HEK293 (cell line): Measurements from ENCODE around the gene CDK9.

Experiments used
- CTCF ChIA-PET: fragments of 350-600 bp; formaldehyde crosslinking; extraction: SDS; loops from one replicate; lab custom pipeline; 2021; ENCODE audit warnings: antibody characterized with exemption; lab: Yijun Ruan, JAX
- POLR2A ChIA-PET: fragments of 300-600 bp; formaldehyde crosslinking; extraction: SDS; loops from one replicate; lab custom pipeline; 2020; ENCODE audit warnings: antibody characterized with exemption, inconsistent platforms; lab: Yijun Ruan, JAX
- H3K27ac ChIP-seq: fragments of 200-500 bp; sonication (Bioruptor generic); 2 replicates; pipeline ENCODE4 v1.5.1; 2014; ENCODE audit warnings: low read depth, low read length, control low read depth, inconsistent platforms; ENCODE audit errors: extremely low read depth
- H3K36me3 ChIP-seq, 2 experiments: fragments of 200-500 bp in 1 of 2; sonication (Bioruptor generic) in 1 of 2; 1 replicate in 1 of 2; 2 replicates in 1 of 2; pipeline ENCODE4 v1.5.1; 2014 to 2017; ENCODE audit warnings: inconsistent platforms in 2 of 2, low read length in 2 of 2; ENCODE audit not compliant: control insufficient read depth in 2 of 2, insufficient read depth in 1 of 2
- H3K4me1 ChIP-seq: fragments of 200-500 bp; sonication (Bioruptor generic); 2 replicates; pipeline ENCODE4 v1.5.1; 2014; ENCODE audit warnings: mild to moderate bottlenecking, low read length, inconsistent platforms; ENCODE audit not compliant: control insufficient read depth, insufficient read depth
- H3K4me3 ChIP-seq: 2 replicates; pipeline ENCODE4 v1.5.1; 2011; ENCODE audit warnings: low read depth, mild to moderate bottlenecking, control low read depth, low read length, moderate library complexity
- H3K9me3 ChIP-seq: fragments of 200-500 bp; sonication (Bioruptor generic); 2 replicates; pipeline ENCODE4 v1.5.1; 2014; ENCODE audit warnings: low read depth, low read length, inconsistent platforms; ENCODE audit not compliant: control insufficient read depth, insufficient read depth
- BCL11B ChIP-seq: fragments of 450-650 bp; formaldehyde crosslinking; IDR thresholded peaks from 2 replicates; pipeline ENCODE4 v1.5.1; 2016; ENCODE audit warnings: low read depth, missing biosample characterization, missing genetic modification characterization
- EGR2 ChIP-seq: fragments of 450-650 bp; formaldehyde crosslinking; IDR thresholded peaks from 2 replicates; pipeline ENCODE4 v1.5.1; 2016; ENCODE audit warnings: low read depth, missing biosample characterization, missing genetic modification characterization
- FEZF1 ChIP-seq: fragments of 450-650 bp; formaldehyde crosslinking; IDR thresholded peaks from 2 replicates; pipeline ENCODE4 v1.5.1; 2016; ENCODE audit warnings: missing biosample characterization, missing genetic modification characterization
- HOXD13 ChIP-seq: sonication (generic); formaldehyde crosslinking; IDR thresholded peaks from 2 replicates; pipeline ENCODE4 v1.8.0; 2022; ENCODE audit warnings: missing genetic modification reagents, borderline replicate concordance
- KLF1 ChIP-seq: fragments of 450-650 bp; formaldehyde crosslinking; IDR thresholded peaks from 2 replicates; pipeline ENCODE4 v1.5.1; 2016; ENCODE audit warnings: missing biosample characterization, missing genetic modification characterization
- OVOL3 ChIP-seq: fragments of 450-650 bp; formaldehyde crosslinking; IDR thresholded peaks from 2 replicates; pipeline ENCODE4 v1.5.1; 2016; ENCODE audit warnings: missing biosample characterization, missing genetic modification characterization
- SP3 ChIP-seq: fragments of 450-650 bp; formaldehyde crosslinking; IDR thresholded peaks from 2 replicates; pipeline ENCODE4 v1.5.1; 2016; ENCODE audit warnings: missing biosample characterization, missing genetic modification characterization
- ZBTB20 ChIP-seq: fragments of 450-650 bp; formaldehyde crosslinking; IDR thresholded peaks from 2 replicates; pipeline ENCODE4 v1.5.1; 2016; ENCODE audit warnings: missing biosample characterization, missing genetic modification characterization
- ZIC2 ChIP-seq: fragments of 450-650 bp; formaldehyde crosslinking; IDR thresholded peaks from 2 replicates; pipeline ENCODE4 v1.5.1; 2016; ENCODE audit warnings: missing biosample characterization, missing genetic modification characterization
- ZNF10 ChIP-seq: fragments of 450-650 bp; formaldehyde crosslinking; IDR thresholded peaks from 2 replicates; pipeline ENCODE4 v1.5.1; 2017; ENCODE audit warnings: missing biosample characterization, missing genetic modification characterization
- ZNF23 ChIP-seq: fragments of 450-650 bp; formaldehyde crosslinking; IDR thresholded peaks from 2 replicates; pipeline ENCODE4 v1.5.1; 2016; ENCODE audit warnings: missing biosample characterization, missing genetic modification characterization, borderline replicate concordance
- ZNF274 ChIP-seq, 2 experiments: fragments of 200-500 bp in 1 of 2; fragments of 450-650 bp in 1 of 2; sonication (Bioruptor generic) in 1 of 2; formaldehyde crosslinking in 1 of 2; IDR thresholded peaks; 2 replicates each; pipeline versions ENCODE4 v1.5.1 to v1.6.1; 2014 to 2016; ENCODE audit warnings: borderline replicate concordance in 1 of 2, inconsistent platforms in 1 of 2, low read length in 1 of 2, missing biosample characterization in 1 of 2, missing genetic modification characterization in 1 of 2
- ZNF280D ChIP-seq: fragments of 450-650 bp; formaldehyde crosslinking; IDR thresholded peaks from 2 replicates; pipeline ENCODE4 v1.5.1; 2016; ENCODE audit warnings: missing biosample characterization, missing genetic modification characterization
- ZNF391 ChIP-seq: fragments of 450-650 bp; formaldehyde crosslinking; IDR thresholded peaks from 2 replicates; pipeline ENCODE4 v1.5.1; 2016; ENCODE audit warnings: low read depth, missing biosample characterization, missing genetic modification characterization, borderline replicate concordance
- ZNF558 ChIP-seq: fragments of 450-650 bp; formaldehyde crosslinking; IDR thresholded peaks from 2 replicates; pipeline ENCODE4 v1.5.1; 2016; ENCODE audit warnings: missing biosample characterization, missing genetic modification characterization
- ZNF560 ChIP-seq: fragments of 450-650 bp; formaldehyde crosslinking; IDR thresholded peaks from 2 replicates; pipeline ENCODE4 v1.5.1; 2017; ENCODE audit warnings: missing biosample characterization, missing genetic modification characterization, borderline replicate concordance
- ZNF654 ChIP-seq: fragments of 450-650 bp; formaldehyde crosslinking; IDR thresholded peaks from 2 replicates; pipeline ENCODE4 v1.5.1; 2016; ENCODE audit warnings: low read depth, missing biosample characterization, missing genetic modification characterization
- ZNF707 ChIP-seq: fragments of 450-650 bp; formaldehyde crosslinking; IDR thresholded peaks from 2 replicates; pipeline ENCODE4 v1.5.1; 2016; ENCODE audit warnings: missing biosample characterization, missing genetic modification characterization
- ZSCAN16 ChIP-seq: fragments of 450-650 bp; formaldehyde crosslinking; IDR thresholded peaks from 2 replicates; pipeline ENCODE4 v1.5.1; 2016; ENCODE audit warnings: missing biosample characterization, missing genetic modification characterization
- TF ChIP-seq, protein P1 (sequence below): fragments of 450-650 bp; formaldehyde crosslinking; IDR thresholded peaks from 2 replicates; pipeline ENCODE4 v1.5.1; 2016; ENCODE audit warnings: missing biosample characterization, missing genetic modification characterization
- TF ChIP-seq, protein P2 (sequence below): fragments of 450-650 bp; formaldehyde crosslinking; IDR thresholded peaks from 2 replicates; pipeline ENCODE4 v1.5.1; 2016; ENCODE audit warnings: missing biosample characterization, missing genetic modification characterization
- TF ChIP-seq, protein P3 (sequence below): fragments of 450-650 bp; formaldehyde crosslinking; IDR thresholded peaks from 2 replicates; pipeline ENCODE4 v1.5.1; 2016; ENCODE audit warnings: missing biosample characterization, missing genetic modification characterization
- TF ChIP-seq, protein P4 (sequence below): fragments of 450-650 bp; formaldehyde crosslinking; IDR thresholded peaks from 2 replicates; pipeline ENCODE4 v1.5.1; 2017; ENCODE audit warnings: missing biosample characterization, missing genetic modification characterization

The CDK9 gene

GRCh38 chr9:127829205-127829906, 43.5 kb downstream of the CDK9 start:
- no peaks in the 10 kb centered on the region for H3K9me3 ChIP-seq
- TF ChIP-seq ZBTB20 (no peak), KLF1 (tag by site-specific recombination) (no peak), ZNF274 (IDR thresholded peaks at IDR 0.05; ENCODE audit: low read length) (no peak), ZNF274 (tag by site-specific recombination; IDR thresholded peaks at IDR 0.05; ENCODE audit: borderline replicate concordance) (no peak), ZNF10 (tag by site-specific recombination) (no peak), HOXD13 (CRISPR knock-in tag) (no peak), ZNF654 (tag by site-specific recombination) (no peak), ZNF280D (no peak), FEZF1 (tag by site-specific recombination) (no peak), ZNF391 (tag by site-specific recombination) (no peak), BCL11B (tag by site-specific recombination) (no peak), ZIC2 (tag by site-specific recombination) (no peak), SP3 (tag by site-specific recombination) (no peak), ZNF558 (tag by site-specific recombination) (no peak), ZNF707 (tag by site-specific recombination) (no peak), OVOL3 (tag by site-specific recombination) (no peak)
- TF ChIP-seq, protein P1, sequence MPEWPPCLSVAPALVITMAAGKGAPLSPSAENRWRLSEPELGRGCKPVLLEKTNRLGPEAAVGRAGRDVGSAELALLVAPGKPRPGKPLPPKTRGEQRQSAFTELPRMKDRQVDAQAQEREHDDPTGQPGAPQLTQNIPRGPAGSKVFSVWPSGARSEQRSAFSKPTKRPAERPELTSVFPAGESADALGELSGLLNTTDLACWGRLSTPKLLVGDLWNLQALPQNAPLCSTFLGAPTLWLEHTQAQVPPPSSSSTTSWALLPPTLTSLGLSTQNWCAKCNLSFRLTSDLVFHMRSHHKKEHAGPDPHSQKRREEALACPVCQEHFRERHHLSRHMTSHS, result no peak
- TF ChIP-seq, protein P2, sequence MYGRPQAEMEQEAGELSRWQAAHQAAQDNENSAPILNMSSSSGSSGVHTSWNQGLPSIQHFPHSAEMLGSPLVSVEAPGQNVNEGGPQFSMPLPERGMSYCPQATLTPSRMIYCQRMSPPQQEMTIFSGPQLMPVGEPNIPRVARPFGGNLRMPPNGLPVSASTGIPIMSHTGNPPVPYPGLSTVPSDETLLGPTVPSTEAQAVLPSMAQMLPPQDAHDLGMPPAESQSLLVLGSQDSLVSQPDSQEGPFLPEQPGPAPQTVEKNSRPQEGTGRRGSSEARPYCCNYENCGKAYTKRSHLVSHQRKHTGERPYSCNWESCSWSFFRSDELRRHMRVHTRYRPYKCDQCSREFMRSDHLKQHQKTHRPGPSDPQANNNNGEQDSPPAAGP (tag by site-specific recombination), result no peak
- TF ChIP-seq, protein P3, sequence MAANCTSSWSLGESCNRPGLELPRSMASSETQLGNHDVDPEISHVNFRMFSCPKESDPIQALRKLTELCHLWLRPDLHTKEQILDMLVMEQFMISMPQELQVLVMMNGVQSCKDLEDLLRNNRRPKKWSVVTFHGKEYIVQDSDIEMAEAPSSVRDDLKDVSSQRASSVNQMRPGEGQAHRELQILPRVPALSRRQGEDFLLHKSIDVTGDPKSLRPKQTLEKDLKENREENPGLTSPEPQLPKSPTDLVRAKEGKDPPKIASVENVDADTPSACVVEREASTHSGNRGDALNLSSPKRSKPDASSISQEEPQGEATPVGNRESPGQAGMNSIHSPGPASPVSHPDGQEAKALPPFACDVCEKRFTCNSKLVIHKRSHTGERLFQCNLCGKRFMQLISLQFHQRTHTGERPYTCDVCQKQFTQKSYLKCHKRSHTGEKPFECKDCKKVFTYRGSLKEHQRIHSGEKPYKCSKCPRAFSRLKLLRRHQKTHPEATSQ (tag by site-specific recombination), result no peak
- TF ChIP-seq, all 188 proteins: peak for 0
- CTCF ChIA-PET, result interaction anchor here (0.7 kb wide), 1 partner anchor 175 kb away, joined by 3 read pairs; no protein-coding TSS in a partner anchor
- Histone ChIP-seq H3K4me1 (no peaks in the 10 kb centered on the region), H3K4me3 (no peak overlapping the region), H3K36me3 (no peaks in the 10 kb centered on the region), H3K27ac (no peak overlapping the region)
- POLR2A ChIA-PET, result interaction anchor here (1.2 to 2.2 kb wide), 2 partner anchors 12 to 26 kb away, joined by 3 to 5 read pairs; no protein-coding TSS in a partner anchor

DNA sequence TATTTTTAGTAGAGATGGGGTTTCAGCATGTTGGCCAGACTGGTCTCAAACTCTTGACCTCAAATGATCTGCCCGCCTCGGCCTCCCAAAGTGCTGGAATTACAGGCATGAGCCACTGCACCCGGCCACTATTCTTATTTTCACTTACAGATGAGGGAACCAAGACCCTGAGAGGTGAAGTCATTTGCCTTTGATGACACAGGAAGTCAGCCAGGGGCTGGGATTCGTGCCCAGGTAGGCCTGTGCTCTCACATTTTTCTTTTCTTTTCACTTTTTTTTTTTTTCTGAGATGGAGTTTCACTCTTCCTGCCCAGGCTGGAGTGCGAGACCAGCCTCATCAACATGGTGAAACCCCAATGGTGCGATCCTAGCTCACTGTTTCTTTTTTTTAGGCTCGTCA, 46.4 kb downstream of the CDK9 start:
- CTCF ChIA-PET, result no interaction called here
- no peaks in the 10 kb centered on the region for H3K4me1 ChIP-seq
- H3K36me3 ChIP-seq, result no peaks in the 10 kb centered on the region
- TF ChIP-seq ZNF23 (tag by site-specific recombination) (no peak), EGR2 (tag by site-specific recombination) (no peak), ZNF560 (tag by site-specific recombination) (no peak), ZSCAN16 (no peak), KLF1 (tag by site-specific recombination) (no peak)
- TF ChIP-seq, protein P4, sequence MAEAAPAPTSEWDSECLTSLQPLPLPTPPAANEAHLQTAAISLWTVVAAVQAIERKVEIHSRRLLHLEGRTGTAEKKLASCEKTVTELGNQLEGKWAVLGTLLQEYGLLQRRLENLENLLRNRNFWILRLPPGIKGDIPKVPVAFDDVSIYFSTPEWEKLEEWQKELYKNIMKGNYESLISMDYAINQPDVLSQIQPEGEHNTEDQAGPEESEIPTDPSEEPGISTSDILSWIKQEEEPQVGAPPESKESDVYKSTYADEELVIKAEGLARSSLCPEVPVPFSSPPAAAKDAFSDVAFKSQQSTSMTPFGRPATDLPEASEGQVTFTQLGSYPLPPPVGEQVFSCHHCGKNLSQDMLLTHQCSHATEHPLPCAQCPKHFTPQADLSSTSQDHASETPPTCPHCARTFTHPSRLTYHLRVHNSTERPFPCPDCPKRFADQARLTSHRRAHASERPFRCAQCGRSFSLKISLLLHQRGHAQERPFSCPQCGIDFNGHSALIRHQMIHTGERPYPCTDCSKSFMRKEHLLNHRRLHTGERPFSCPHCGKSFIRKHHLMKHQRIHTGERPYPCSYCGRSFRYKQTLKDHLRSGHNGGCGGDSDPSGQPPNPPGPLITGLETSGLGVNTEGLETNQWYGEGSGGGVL (tag by site-specific recombination), result no peak
- TF ChIP-seq, all 188 proteins: peak for 0
- no peaks in the 10 kb centered on the region for H3K9me3 ChIP-seq
- no peak overlapping the region for H3K4me3 ChIP-seq
- POLR2A ChIA-PET, result interaction anchor here (0.6 to 0.7 kb wide), 2 partner anchors 11 to 50 kb away, joined by 3 read pairs; no protein-coding TSS in a partner anchor
- H3K27ac ChIP-seq, result no peak overlapping the region
